Stomach (tissue), 9 donors: ENCODE measurements around the gene ADAM8. TPM values are rescaled to one million over a fixed set of nuclear protein-coding genes. Genes with fewer than 3 reads are reported as not detected.

Experiments
- DNase-seq, 2 donors: peaks; one replicate each; pipeline versions ENCODE4 v3.0.0 to v3.0.0-alpha.2; 2013 to 2019
- H3K27ac ChIP-seq, 5 donors: fragments of 200-600 bp in 4 of 5; sonication (generic) in 4 of 5; one replicate each; pipeline ENCODE4 v1.5.1; 2013 to 2019; ENCODE audit warnings: mild to moderate bottlenecking in 1 of 5, moderate library complexity in 1 of 5
- H3K27me3 ChIP-seq, 3 donors: fragments of 200-600 bp; sonication (generic); one replicate each; pipeline ENCODE4 v1.5.1; 2017 to 2019; ENCODE audit warnings: mixed run types in 1 of 3
- H3K36me3 ChIP-seq, 4 donors: fragments of 200-600 bp; sonication (generic); 1 replicate in 3 of 4; 2 replicates in 1 of 4; pipeline ENCODE4 v1.5.1; 2016 to 2019
- H3K4me1 ChIP-seq, 4 donors: fragments of 200-600 bp; sonication (generic); one replicate each; pipeline ENCODE4 v1.5.1; 2016 to 2019
- H3K4me3 ChIP-seq, 4 donors: fragments of 200-600 bp; sonication (generic) in 3 of 4; one replicate each; pipeline ENCODE4 v1.5.1; 2016 to 2019; ENCODE audit warnings: mild to moderate bottlenecking in 1 of 4
- H3K9me3 ChIP-seq, 4 donors: fragments of 200-600 bp; sonication (generic); one replicate each; pipeline ENCODE4 v1.5.1; 2016 to 2019
- CTCF ChIP-seq, 7 experiments: fragments of 450-650 bp in 4 of 7; fragments of 200-600 bp in 3 of 7; sonication (generic) in 3 of 7; IDR thresholded peaks; one replicate each; pipeline ENCODE4 v1.5.1; 2016 to 2019; ENCODE audit warnings: antibody characterized with exemption in 7 of 7, control low read depth in 2 of 7, mild to moderate bottlenecking in 1 of 7
- EP300 ChIP-seq: sonication (generic); formaldehyde crosslinking; IDR thresholded peaks from one replicate; pipeline ENCODE4 v1.6.1; 2017; ENCODE audit warnings: antibody characterized with exemption
- POLR2A ChIP-seq, 4 donors: fragments of 450-650 bp; IDR thresholded peaks; one replicate each; pipeline ENCODE4 v1.6.1; 2016; ENCODE audit warnings: antibody characterized with exemption in 4 of 4, control low read depth in 2 of 4, mild to moderate bottlenecking in 1 of 4, moderate library complexity in 1 of 4
- POLR2AphosphoS5 ChIP-seq, 3 donors: sonication (generic); formaldehyde crosslinking; IDR thresholded peaks; one replicate each; pipeline ENCODE4 v1.6.1; 2016; ENCODE audit warnings: antibody characterized with exemption in 3 of 3
- WGBS, 5 donors: extraction: QIAGEN DNeasy Blood & Tissue Kit in 3 of 5; methylation state at CpG; one replicate each; pipeline versions ENCODE4 v1.1.5 to v1.1.7; 2013 to 2018; 5-methylcytosine and 5-hydroxymethylcytosine counted together
- intact Hi-C: fragments of 100-400 bp; cut with DNase I; formaldehyde crosslinking; loops from one replicate; pipeline ENCODE4 v1.15.1; 2023; ENCODE audit warnings: low total_unique reads
- polyA plus RNA-seq, 3 donors: library from polyadenylated mRNA; stranded (reverse); fragments of 200-250 nt; gene quantifications; one replicate each; pipeline ENCODE4 v1.2.3, GENCODE V29; 2013
- total RNA-seq, 5 donors: library from RNA; depleted of rRNA; stranded (reverse); fragments of >200 nt; gene quantifications; one replicate each; pipeline versions ENCODE4 v1.1.0 to v1.2.3, GENCODE V29; 2014 to 2016
- donor health status: healthy with polysubstance abuse.
- donor health status: Bipolar disorder and iron deficiency.
- donor health status: healthy.

Gene ADAM8
- total and polyA plus RNA-seq, 8 donors, result 1.8 to 50.8 (median 4.4) TPM; not detected in 1

GRCh38 chr10:133307776-133308420, 31.2 kb upstream of the ADAM8 start:
- Histone ChIP-seq H3K36me3 (peaks cover 12 to 42% (median 38%) of the 10 kb centered on the region in 4 donors), H3K4me1 (peaks cover 32 to 62% (median 45%) of the 10 kb centered on the region in 4 donors), H3K27me3 (no peaks in the 10 kb centered on the region), H3K27ac (peak overlapping the region; percentile 96 to 100 (median 98)), H3K9me3 (no peaks in the 10 kb centered on the region), H3K4me3 (peak overlapping the region; percentile 88 to 100 (median 92))
- 1 to 6% (median 3%) methylated on average over 25 of the region's 25 CpGs for WGBS, 5 donors
- DNase-seq, result peak; percentile 91 to 95
- intact Hi-C loops, result no loop called here
- TF ChIP-seq EP300 (no peak), POLR2AphosphoS5 (IDR thresholded peaks at IDR 0.05) (peak in 1 of 3 donors; percentile 4), CTCF (IDR thresholded peaks at IDR 0.05) (peak in 5 of 7 experiments; percentile 36 to 72 (median 63))

DNA sequence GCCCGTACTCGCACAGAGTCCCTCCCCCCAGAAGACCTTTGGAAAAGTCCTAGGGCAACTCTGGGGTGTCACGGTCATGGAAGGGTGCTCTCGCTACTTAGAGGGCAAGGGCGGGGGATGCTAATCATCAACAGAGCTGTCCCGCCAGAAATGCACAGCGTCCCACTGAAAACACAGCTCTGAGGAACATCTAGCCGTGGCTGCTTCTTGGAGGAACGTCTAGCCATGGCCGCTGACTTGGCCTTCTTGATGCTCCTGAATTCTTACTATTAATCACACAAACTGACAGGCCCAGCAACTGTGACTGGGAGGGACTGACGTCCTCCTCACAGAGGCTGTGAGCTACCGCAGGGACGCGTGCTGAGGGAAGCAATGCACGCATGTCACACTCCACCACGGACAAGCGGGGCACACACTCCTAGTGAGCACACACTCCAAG, 30.3 kb upstream of the ADAM8 start:
- intact Hi-C loops, result no loop called here
- WGBS, 5 donors, result 82 to 89% (median 87%) methylated on average over 17 of the region's 17 CpGs
- H3K27ac ChIP-seq, result peak overlapping the region in 3 of 5 donors; percentile 49 to 98 (median 96)

GRCh38 chr10:133306097-133306476, 29.4 kb upstream of the ADAM8 start:
- intact Hi-C loops, result no loop called here
- H3K4me1 ChIP-seq, result peaks cover 32 to 62% (median 45%) of the 10 kb centered on the region in 4 donors
- no peak for DNase-seq
- H3K4me3 ChIP-seq, result no peak overlapping the region
- no peaks in the 10 kb centered on the region for H3K27me3 ChIP-seq
- H3K36me3 ChIP-seq, result peaks cover 17 to 40% (median 37%) of the 10 kb centered on the region in 4 donors
- H3K9me3 ChIP-seq, result no peaks in the 10 kb centered on the region
- TF ChIP-seq CTCF (IDR thresholded peaks at IDR 0.05), result no peak
- TF ChIP-seq EP300, result no peak
- TF ChIP-seq POLR2AphosphoS5 (IDR thresholded peaks at IDR 0.05), result no peak
- TF ChIP-seq POLR2A (IDR thresholded peaks at IDR 0.05), result no peak
- 86 to 96% (median 92%) methylated on average over 5 of the region's 5 CpGs for WGBS, 5 donors
- H3K27ac ChIP-seq, result peak overlapping the region in 4 of 5 donors; percentile 40 to 98 (median 58)

More for the DNA sequence above, 30.3 kb upstream of the ADAM8 start:
- peaks cover 11 to 42% (median 38%) of the 10 kb centered on the region in 4 donors for H3K36me3 ChIP-seq
- TF ChIP-seq POLR2A (IDR thresholded peaks at IDR 0.05) (no peak), EP300 (no peak), POLR2AphosphoS5 (IDR thresholded peaks at IDR 0.05) (no peak), CTCF (IDR thresholded peaks at IDR 0.05) (no peak)
- no peaks in the 10 kb centered on the region for H3K9me3 ChIP-seq
- no peak for DNase-seq
- H3K4me3 ChIP-seq, result peak overlapping the region in 2 of 4 donors; percentile 90 to 94
- peaks cover 32 to 62% (median 45%) of the 10 kb centered on the region in 4 donors for H3K4me1 ChIP-seq
- H3K27me3 ChIP-seq, result no peaks in the 10 kb centered on the region

DNA sequence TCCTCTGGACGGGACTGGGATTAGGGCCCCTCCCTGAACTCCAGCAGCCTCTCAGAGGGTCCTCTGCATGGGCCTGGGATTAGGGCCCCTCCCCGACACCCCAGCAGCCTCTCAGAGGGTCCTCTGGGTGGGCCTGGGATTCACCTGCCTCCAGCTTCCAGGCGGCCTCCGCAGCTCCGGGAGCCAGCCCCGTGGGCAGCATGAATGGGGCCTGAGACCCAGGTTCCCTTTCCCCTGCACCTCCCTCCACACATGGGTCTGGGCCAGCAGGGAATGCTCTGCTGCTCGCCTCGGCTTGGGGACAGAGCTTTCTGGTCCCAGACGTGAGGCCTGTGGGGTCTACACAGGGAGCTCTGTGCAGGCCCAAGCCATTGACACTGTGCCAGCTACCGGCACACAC, 26.5 kb upstream of the ADAM8 start:
- intact Hi-C loops, result no loop called here
- H3K27me3 ChIP-seq, result no peaks in the 10 kb centered on the region
- 76 to 91% (median 90%) methylated on average over 2 to 10 of the region's 10 CpGs for WGBS, 5 donors
- peaks cover 33 to 54% (median 52%) of the 10 kb centered on the region in 4 donors for H3K36me3 ChIP-seq
- TF ChIP-seq EP300, result no peak
- TF ChIP-seq POLR2A (IDR thresholded peaks at IDR 0.05), result no peak
- no peak for TF ChIP-seq POLR2AphosphoS5 (IDR thresholded peaks at IDR 0.05)
- no peak for TF ChIP-seq CTCF (IDR thresholded peaks at IDR 0.05)
- DNase-seq, result no peak
- H3K4me3 ChIP-seq, result no peak overlapping the region
- peak overlapping the region in 1 of 5 donors; percentile 14 for H3K27ac ChIP-seq
- H3K9me3 ChIP-seq, result no peaks in the 10 kb centered on the region
- peaks cover 16 to 49% (median 36%) of the 10 kb centered on the region in 4 donors for H3K4me1 ChIP-seq
